GM21576 (cell line): ENCODE data around the gene TCF23.
"Not testable (repeated sequence)": the region's sequence is repeated elsewhere in the genome, so short reads cannot be mapped to it uniquely, and the experiment has no call there.

Experiments
- ATAC-seq: cut with Tn5 transposase; IDR thresholded peaks from one replicate; pipeline ENCODE4 v1.9.1; 2021; ENCODE audit warnings: mild to moderate bottlenecking, moderate library complexity; ENCODE audit not compliant: unreplicated experiment

The TCF23 gene

GRCh38 chr2:27148801-27149439 lies at the start of gene TCF23:
TSS of gene TCF23 (plus strand) at chr2:27149004. CDS start at chr2:27149134, 130 bp downstream.
- no peak for ATAC-seq

DNA sequence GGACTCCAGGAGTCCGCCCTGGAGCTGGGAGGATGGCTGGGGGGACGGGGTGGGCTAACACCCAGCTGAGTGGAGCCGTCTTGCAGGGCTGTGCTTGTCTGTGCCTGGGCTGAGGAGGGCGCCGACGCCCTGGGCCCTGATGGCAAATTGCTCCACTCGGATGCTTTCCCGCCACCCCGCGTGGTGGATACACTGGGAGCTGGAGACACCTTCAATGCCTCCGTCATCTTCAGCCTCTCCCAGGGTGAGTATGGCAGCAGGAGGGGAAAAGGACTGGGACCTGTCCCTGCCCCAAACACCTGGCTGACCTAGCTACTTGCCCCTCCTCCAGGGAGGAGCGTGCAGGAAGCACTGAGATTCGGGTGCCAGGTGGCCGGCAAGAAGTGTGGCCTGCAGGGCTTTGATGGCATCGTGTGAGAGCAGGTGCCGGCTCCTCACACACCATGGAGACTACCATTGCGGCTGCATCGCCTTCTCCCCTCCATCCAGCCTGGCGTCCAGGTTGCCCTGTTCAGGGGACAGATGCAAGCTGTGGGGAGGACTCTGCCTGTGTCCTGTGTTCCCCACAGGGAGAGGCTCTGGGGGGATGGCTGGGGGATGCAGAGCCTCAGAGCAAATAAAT lies 49.4 kb upstream of the TCF23 start:
- no peak for ATAC-seq

DNA sequence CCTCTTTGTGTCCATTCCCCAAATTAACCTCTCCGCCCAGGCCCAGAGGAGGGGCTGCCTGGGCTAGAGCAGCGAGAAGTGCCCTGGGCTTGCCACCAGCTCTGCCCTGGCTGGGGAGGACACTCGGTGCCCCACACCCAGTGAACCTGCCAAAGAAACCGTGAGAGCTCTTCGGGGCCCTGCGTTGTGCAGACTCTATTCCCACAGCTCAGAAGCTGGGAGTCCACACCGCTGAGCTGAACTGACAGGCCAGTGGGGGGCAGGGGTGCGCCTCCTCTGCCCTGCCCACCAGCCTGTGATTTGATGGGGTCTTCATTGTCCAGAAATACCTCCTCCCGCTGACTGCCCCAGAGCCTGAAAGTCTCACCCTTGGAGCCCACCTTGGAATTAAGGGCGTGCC lies 48.8 kb upstream of the TCF23 start:
- ATAC-seq = no peak

- ATAC-seq = no peak
Measured at GRCh38 chr2:27102329-27102728, 46.5 kb upstream of the TCF23 start.

GRCh38 chr2:27105981-27106380 lies 42.8 kb upstream of the TCF23 start:
- no peak for ATAC-seq

DNA sequence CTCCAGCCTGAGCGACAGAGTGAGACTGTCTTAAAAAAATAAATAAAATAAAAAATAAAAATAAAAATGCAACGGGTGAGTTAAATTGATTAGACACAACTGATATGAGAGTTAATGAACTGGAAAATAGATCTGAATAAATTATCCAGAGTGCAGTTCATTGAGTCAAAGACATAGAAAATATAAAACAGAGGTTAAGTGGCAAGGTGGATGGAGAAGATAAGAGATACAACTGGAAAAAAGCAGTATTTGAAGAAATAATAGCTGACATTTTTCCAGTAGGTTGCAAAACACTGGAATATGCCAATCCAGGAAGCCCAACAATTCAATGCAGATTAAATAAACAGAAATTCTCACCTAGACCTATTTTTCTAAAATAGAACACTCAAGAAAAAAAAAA lies 40.6 kb upstream of the TCF23 start:
- ATAC-seq = no peak

DNA sequence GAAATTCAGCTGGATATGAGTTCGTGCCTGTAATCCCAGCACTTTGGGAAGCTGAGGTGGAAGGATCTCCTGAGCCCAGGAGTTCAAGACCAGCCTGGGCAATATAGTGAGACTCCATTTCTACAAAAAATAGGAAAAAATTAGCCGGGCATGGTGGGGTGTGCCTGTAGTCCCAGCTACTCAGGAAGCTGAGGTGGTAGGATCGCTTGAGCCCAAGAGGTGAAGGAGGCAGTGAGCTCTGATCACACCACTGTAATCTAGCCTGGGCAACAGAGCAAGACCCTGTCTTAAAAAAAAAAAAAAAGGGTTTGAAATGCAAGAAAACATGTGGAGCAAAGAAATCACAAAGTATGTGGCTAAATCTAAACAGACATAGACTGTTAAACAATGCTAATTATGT lies 39.7 kb upstream of the TCF23 start:
- ATAC-seq = no peak

DNA sequence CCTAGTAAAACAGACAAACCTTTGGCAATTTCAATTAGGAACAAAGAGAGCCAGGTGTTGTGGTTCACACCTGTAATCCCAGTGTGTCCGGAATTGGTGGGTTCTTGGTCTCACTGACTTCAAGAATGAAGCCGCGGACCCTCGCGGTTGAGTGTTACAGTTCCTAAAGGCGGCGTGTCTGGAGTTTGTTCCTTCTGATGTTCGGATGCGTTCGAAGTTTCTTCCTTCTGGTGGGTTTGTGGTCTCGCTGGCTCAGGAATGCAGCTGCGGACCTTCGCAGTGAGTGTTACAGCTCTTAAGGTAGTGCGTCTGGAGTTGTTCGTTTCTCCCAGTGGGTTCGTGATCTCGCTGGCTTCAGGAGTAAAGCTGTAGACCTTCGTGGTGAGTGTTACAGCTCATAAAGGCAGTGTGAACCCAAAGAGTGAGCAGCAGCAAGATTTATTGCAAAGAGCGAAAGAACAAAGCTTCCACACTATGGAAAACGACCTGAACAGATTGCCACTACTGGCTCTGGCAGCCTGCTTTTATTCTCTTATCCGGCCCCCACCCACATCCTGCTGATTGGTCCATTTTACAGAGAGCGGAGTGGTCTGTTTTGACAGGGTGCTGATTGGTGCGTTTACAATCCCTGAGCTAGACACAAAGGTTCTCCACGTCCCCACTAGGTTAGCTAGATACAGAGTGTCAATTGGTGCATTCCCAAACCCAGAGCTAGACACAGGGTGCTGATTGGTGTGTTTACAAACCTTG lies 38.0 kb upstream of the TCF23 start:
- not testable (repeated sequence) for ATAC-seq

DNA sequence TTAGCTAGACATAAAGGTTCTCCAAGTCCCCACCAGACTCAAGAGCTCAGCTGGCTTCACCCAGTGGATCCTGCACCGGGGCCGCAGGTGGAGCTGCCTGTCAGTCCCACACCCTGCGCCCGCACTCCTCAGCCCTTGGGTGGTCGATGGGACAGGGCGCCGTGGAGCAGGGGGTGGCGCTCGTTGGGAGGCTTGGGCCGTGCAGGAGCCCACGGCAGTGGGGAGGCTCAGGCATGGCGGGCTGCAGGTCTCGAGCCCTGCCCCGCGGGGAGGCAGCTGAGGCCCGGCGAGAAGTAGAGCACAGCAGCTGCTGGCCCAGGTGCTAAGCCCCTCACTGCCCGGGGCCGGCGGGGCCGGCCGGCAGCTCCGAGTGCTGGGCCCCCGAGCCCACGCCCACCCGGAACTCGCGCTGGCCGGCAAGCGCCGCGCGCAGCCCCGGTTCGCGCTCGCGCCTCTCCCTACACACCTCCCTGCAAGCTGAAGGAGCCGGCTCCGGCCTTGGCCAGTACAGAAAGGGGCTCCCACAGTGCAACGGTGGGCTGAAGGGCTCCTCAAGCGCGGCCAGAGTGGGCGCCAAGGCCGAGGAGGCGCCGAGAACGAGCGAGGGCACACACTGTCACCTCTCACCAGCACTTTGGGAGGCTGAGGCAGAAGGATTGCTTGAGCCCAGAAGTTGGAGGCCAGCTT lies 37.3 kb upstream of the TCF23 start:
- not testable (repeated sequence) for ATAC-seq

DNA sequence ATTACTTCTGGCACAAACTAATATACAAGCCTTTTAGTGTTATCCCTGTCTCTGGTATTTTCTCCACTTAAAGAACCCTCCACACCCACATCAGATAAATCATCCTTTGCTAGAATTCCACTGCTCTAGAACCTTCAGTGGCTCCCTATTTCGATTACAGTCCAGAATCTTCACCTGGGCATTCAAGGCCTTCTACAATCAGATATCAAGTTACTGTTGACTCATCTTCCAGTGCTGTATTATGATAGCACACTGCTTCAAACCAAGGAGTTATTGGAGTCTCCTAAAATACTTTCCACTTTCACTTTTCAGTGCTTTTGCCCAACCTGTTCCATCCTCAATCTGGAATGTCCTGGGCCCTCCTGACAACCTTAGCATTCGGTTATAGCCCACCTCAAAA lies 33.3 kb upstream of the TCF23 start:
- no peak for ATAC-seq

DNA sequence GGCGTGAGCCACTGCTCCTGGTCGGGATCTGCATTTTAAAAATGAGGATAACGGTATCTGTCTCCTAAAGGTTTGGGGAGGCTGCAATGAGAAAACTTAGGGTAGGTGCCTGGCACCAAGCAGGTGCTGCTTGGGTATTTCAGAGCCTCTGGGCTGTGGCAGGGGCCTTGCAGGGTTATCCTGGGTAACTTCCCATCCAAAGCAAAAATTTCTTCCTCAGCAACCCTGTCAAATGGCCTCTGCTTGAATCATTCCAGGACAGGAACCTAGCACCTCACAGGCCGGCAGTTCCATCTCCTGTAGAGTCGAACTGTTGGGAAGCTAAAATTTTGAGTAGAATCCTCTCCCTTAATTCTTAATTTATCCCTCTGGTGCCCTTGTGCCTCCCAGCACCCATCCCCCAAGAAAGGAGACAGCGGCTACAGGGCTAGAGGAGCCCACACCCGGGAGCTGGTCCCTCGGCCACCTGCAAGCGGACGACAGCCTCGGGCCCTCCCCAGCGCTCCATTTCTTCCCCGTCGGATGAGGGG lies 30.7 kb upstream of the TCF23 start:
- ATAC-seq = no peak

- no peak for ATAC-seq
Measured at GRCh38 chr2:27118525-27119329, 30.1 kb upstream of the TCF23 start, which contains the start of gene CGREF1. TSS of gene CGREF1 (minus strand) at chr2:27119128. CDS start at chr2:27104366, 14,762 bp downstream.

DNA sequence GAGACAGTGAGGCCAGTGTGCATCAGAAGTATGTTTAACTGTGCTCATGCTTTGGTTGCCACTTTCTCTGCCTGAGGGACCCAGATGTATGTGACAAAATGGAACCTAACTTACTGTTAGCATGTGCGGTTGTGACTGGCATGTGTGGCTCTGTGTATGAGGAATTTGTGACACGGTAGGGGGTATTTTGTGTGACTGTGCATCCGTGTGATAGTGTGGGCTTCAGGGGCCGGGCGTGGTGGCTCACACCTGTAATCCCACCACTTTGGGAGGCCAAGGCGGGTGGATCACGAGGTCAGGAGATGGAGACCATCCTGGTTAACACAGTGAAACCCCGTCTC lies 29.5 kb upstream of the TCF23 start:
- not testable (repeated sequence) for ATAC-seq

GRCh38 chr2:27121906-27122305 lies 26.9 kb upstream of the TCF23 start:
- ATAC-seq = no peak

DNA sequence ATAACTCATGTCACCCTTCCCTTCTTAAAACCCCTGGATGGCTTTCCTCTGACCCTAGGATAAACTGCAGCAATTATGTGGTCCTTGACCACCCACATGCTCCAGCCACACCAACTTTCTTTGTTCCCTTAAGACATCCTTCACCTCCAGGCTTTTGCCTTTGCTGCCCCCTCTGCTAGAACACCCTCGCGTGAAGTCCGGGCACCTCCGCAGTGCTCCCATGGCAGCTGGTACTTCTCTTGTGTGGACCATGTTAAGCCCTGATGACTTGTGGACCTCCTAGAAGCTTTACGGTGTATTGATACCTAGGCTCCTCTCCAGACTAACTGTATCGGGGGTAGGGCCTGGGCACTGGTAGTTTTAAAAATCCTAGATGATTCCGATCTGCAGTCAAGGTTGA lies 26.0 kb upstream of the TCF23 start:
- no peak for ATAC-seq

DNA sequence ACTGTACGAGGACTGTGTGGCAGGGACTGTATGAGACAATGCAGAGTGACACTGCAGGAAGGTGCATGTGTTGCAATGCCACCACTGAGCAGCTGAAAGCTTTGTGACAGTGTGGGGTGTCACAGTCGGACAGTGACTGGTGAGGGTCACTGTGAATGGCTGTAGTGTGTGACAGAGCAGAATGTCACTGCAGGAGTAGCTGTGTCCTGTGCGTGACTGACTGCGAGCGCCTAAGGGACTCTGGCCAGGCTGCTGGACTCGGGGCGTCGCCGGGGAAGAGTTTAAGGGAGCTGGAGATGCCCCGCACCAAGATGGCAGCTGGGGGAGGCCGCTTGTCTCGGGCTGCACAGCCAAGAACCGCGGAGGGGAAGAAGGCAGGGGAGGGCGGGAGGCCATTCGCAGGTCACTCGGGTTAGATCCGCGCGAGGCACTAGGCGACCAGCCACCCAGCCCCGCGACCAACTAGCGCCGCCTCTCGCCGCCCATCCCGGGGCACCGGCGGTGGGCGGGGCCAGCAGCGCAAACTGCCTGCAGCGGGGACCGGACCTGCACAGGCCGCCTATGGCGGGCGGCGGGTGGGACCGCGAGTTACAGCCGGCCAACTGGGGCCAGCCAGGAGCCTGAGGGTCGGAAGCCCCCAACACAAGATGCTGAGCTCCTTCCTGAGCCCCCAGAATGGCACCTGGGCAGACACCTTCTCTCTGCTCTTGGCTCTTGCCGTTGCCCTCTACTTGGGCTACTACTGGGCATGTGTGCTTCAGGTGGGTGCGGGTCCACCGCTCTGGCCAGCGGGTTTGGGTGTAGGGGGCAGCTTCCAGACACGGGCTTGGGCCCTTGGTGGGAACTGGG lies 25.3 kb upstream of the TCF23 start, which contains the start of gene ABHD1:
ABHD1 (plus strand) TSS at position 514 of the 849 bp plus-strand sequence; CDS start at position 648, 134 bp downstream.
- no peak for ATAC-seq

DNA sequence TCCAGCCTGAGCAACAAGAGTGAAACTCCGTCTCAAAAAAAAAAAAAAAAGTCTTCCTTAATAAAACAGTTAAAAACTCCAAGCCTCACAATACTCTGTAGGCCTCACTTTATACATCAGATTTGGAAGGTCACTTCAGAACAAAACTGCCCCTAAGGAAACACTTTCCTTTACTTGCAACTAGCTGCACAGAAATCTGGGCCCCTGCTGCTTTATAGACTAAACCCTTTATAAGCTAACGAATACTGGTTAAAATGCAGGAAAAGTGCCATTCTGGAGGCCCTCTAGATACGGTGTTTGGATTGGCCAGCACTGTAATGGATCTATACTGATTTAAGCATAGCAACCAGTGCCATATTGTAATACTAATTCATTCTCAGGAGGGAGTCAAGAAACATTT lies 23.7 kb upstream of the TCF23 start:
- no peak for ATAC-seq

DNA sequence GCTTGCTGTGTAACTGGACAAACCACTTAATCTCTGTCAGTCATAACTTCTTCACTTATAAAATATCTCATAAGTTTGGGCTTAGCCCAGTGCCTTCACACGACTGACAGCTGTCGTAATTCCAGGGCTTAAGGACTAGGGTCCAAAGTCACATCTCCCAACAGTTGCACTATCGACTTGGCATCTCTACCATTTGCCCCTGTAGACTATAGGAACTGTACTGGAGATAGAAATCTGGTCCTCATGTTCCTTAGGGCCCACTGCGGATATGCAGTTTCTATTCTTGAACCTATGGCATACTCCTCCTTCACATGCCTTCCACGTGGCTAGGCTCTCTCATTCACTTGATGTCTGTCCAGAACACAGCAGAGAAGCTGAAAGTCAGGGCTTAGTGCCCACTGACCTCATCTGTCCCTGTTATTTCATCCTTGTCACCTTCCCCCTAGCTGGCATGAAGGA lies 22.5 kb upstream of the TCF23 start:
- no peak for ATAC-seq
